A673 (cell line): ENCODE data around the gene FTCD. TPM values are rescaled to one million over a fixed set of nuclear protein-coding genes. Genes with fewer than 3 reads are reported as not detected.

Source experiments
- BruUV-seq: library from RNA; stranded (reverse); fragments of 400-500 nt; replicated peaks from 2 replicates; lab custom pipeline; 2021; lab: Mats Ljungman, UMichigan
- CTCF ChIA-PET: fragments of 300-600 bp; sonication (Branson Sonifier 250); formaldehyde crosslinking; loops from one replicate; lab custom pipeline; 2022; ENCODE audit warnings: antibody characterized with exemption; lab: Charles Lee
- POLR2A ChIA-PET: fragments of 300-600 bp; sonication (Branson Sonifier 250); formaldehyde crosslinking; loops from one replicate; lab custom pipeline; 2022; ENCODE audit warnings: antibody characterized with exemption; ENCODE audit not compliant: low non-redundant PET; lab: Charles Lee
- DNase-seq: peaks from one replicate; pipeline ENCODE4 v3.0.0-alpha.2; 2015; ENCODE audit warnings: low spot score
- H3K27ac ChIP-seq: fragments of 200-600 bp; sonication (generic); 2 replicates; pipeline ENCODE4 v1.5.1; 2016; ENCODE audit warnings: mixed run types, low read depth, mild to moderate bottlenecking, mixed read lengths, antibody characterized with exemption, low read length; ENCODE audit not compliant: poor library complexity, severe bottlenecking
- H3K27me3 ChIP-seq: fragments of 200-600 bp; sonication (generic); replicated peaks from 2 replicates; pipeline ENCODE4 v1.6.1; 2017; ENCODE audit warnings: mixed run types, low read depth, mild to moderate bottlenecking, mixed read lengths, antibody characterized with exemption, low read length; ENCODE audit not compliant: insufficient read depth, poor library complexity
- H3K36me3 ChIP-seq: fragments of 200-600 bp; sonication (generic); 2 replicates; pipeline ENCODE4 v1.6.1; 2016; ENCODE audit warnings: mixed run types, mild to moderate bottlenecking, mixed read lengths, antibody characterized with exemption, low read length; ENCODE audit not compliant: insufficient read depth, poor library complexity, severe bottlenecking
- H3K4me1 ChIP-seq: fragments of 200-600 bp; sonication (generic); 2 replicates; pipeline ENCODE4 v1.6.1; 2017; ENCODE audit warnings: mixed run types, mild to moderate bottlenecking, mixed read lengths, antibody characterized with exemption, low read length; ENCODE audit not compliant: insufficient read depth, poor library complexity, severe bottlenecking
- H3K4me3 ChIP-seq: fragments of 200-600 bp; sonication (generic); 2 replicates; pipeline ENCODE4 v1.5.1; 2016; ENCODE audit warnings: low read depth, mixed run types, mild to moderate bottlenecking, mixed read lengths, low read length; ENCODE audit not compliant: poor library complexity, severe bottlenecking
- H3K9me3 ChIP-seq: fragments of 200-600 bp; sonication (generic); 2 replicates; pipeline ENCODE4 v1.6.1; 2016; ENCODE audit warnings: mixed run types, low read depth, mild to moderate bottlenecking, mixed read lengths, antibody characterized with exemption, low read length; ENCODE audit not compliant: poor library complexity, severe bottlenecking
- EZH2 ChIP-seq: fragments of 200-600 bp; sonication (generic); IDR thresholded peaks from 2 replicates; pipeline ENCODE4 v1.6.1; 2017; ENCODE audit warnings: borderline replicate concordance, low read depth, mild to moderate bottlenecking, mixed read lengths, antibody characterized with exemption, low read length; ENCODE audit not compliant: poor library complexity, severe bottlenecking
- intact Hi-C: fragments of 100-400 bp; cut with micrococcal nuclease; formaldehyde crosslinking; loops from one replicate; pipeline ENCODE4 v1.10.0; 2022; ENCODE audit not compliant: unreplicated experiment
- total RNA-seq: library from RNA; stranded (reverse); gene quantifications from 2 replicates; pipeline ENCODE4 v1.2.3, GENCODE V29; 2021
- TF ChIP-seq, protein P1 (sequence below): fragments of 300-800, 200-600 bp; sonication (generic); conservative IDR thresholded peaks from 2 replicates; pipeline ENCODE4 v1.5.1; 2017; ENCODE audit warnings: low read depth, mild to moderate bottlenecking, antibody characterized with exemption, low read length, moderate library complexity, mixed read lengths

FTCD gene
- total RNA-seq, 1 experiment from 2014 or later, result 5.4 TPM

DNA sequence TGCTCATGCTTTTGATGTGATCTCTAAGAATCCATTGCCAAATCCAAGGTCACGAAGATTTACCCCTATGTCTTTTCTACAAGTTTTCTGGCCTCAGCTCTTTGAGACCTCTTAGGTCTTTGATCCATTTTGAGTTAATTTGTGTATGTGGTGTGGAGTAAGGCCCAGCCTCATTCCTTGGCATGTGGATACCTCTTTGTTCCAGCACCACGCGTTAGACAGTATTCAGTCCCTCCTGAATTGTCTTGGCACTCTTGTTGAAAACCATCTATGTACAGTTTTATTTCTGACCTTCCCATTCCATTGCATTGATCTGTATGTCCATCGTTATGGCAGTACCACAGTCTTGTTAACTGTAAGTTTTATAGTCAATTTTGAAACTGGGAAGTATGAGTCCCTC, 8.0 kb upstream of the FTCD start:
- intact Hi-C loops, result no loop called here
- DNase-seq, result no peak
- TF ChIP-seq, protein P1, sequence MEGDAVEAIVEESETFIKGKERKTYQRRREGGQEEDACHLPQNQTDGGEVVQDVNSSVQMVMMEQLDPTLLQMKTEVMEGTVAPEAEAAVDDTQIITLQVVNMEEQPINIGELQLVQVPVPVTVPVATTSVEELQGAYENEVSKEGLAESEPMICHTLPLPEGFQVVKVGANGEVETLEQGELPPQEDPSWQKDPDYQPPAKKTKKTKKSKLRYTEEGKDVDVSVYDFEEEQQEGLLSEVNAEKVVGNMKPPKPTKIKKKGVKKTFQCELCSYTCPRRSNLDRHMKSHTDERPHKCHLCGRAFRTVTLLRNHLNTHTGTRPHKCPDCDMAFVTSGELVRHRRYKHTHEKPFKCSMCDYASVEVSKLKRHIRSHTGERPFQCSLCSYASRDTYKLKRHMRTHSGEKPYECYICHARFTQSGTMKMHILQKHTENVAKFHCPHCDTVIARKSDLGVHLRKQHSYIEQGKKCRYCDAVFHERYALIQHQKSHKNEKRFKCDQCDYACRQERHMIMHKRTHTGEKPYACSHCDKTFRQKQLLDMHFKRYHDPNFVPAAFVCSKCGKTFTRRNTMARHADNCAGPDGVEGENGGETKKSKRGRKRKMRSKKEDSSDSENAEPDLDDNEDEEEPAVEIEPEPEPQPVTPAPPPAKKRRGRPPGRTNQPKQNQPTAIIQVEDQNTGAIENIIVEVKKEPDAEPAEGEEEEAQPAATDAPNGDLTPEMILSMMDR, result no peak
- TF ChIP-seq EZH2, result no peak
- no peak overlapping the region for H3K27ac ChIP-seq
- POLR2A ChIA-PET, result no interaction called here
- H3K9me3 ChIP-seq, result no peaks in the 10 kb centered on the region
- no TSS peak for BruUV-seq
- CTCF ChIA-PET, result no interaction called here
- H3K4me3 ChIP-seq, result no peak overlapping the region
- no peaks in the 10 kb centered on the region for H3K27me3 ChIP-seq
- H3K36me3 ChIP-seq, result peaks cover 7% of the 10 kb centered on the region
- H3K4me1 ChIP-seq, result no peaks in the 10 kb centered on the region

DNA sequence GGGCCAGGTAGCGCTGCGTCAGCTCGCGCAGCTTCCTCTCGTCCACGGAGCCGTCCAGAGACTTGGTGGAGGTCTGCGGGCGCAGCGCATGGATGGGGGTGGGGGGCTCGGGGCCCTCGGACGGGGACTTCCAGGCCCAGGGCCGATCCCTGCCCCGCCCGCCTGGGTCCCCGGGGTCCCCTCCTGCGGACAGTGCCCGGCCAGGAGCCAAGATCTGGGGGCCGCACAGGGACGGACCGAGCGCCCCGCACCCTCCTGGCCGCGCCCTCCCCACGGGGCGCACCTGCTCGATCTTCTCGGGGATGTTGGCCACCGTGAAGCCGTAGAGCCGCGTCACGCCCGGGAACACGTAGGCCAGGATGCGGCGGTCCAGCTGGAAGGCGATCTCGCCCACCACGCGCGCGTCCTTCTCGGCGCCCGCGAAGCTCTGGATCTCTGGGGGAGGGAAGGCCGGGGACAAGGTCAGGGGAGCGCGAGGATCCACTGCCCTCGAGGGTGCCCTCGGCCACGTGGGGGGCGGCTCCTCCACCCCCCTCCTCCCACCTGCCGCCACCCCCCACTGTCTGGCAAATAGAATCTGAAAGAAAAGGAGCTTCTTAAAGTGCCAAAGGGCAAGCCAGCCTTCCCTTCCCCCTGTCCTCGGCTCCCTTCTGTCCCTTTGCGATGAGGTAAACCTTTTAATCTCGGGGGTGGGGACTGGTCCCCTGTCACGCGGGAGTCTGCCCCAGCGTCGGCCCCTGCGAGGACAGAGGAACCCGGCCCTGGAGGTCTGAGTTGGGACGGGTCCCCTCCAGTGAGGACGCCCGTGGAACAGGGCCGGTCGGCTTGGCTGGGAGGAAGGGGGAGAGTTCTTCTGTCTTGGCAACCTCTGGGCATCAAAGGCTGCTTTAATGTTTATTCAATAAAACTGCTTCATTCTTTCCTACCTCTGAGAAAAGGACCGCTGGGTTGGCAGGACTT, 6.5 kb upstream of the FTCD start:
- Histone ChIP-seq H3K27me3 (no peaks in the 10 kb centered on the region), H3K27ac (no peak overlapping the region), H3K36me3 (peaks cover 4% of the 10 kb centered on the region), H3K4me1 (no peaks in the 10 kb centered on the region), H3K4me3 (no peak overlapping the region), H3K9me3 (no peaks in the 10 kb centered on the region)
- TF ChIP-seq, protein P1, result no peak
- TF ChIP-seq EZH2, result no peak
- no TSS peak for BruUV-seq
- intact Hi-C loops, result no loop called here
- POLR2A ChIA-PET, result no interaction called here
- CTCF ChIA-PET, result interaction anchor here (0.7 kb wide), 1 partner anchor 9 kb away, joined by 3 read pairs; no protein-coding TSS in a partner anchor
- DNase-seq, result no peak

DNA sequence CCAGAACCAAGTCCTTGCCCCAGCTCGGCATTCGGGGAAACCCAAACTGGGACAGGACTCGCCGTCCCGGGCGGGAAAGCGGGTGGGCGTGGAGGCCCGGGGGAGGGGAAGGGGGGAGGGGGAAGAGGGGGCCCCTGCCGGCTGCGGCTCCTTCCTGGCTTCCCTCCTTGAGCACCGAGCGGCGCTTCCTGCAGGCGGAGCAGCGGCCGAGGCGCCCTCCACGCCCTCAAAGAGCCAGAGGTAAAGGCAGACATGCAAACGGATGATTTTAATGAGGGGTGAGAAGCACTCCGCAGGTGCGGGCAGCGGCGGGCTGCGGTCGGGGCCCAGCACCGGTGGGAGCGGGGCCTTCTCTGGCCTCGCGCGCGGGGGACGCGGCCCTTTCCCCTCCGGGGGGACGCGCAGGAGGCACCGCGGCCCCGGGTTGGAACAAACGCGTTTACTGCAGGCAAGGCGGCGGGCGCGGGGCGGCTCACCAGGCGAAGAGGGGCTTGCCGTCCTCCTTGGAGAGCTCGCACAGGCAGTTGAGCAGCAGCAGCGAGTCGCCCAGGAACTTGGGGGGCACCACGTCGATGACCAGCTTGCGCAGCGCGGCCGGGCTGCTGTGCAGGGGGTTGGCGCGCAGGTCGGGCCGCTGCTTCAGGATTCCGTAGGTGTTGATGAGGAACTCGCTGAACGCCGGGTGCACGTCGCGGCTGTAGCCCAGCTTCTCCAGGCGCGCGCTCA, 5.7 kb upstream of the FTCD start:
- H3K36me3 ChIP-seq, result peaks cover 4% of the 10 kb centered on the region
- no peak for DNase-seq
- POLR2A ChIA-PET, result no interaction called here

More for the DNA sequence above, 5.7 kb upstream of the FTCD start:
- no TSS peak for BruUV-seq
- H3K27ac ChIP-seq, result no peak overlapping the region
- no peaks in the 10 kb centered on the region for H3K27me3 ChIP-seq
- no peak for TF ChIP-seq EZH2
- intact Hi-C loops, result no loop called here
- no peaks in the 10 kb centered on the region for H3K4me1 ChIP-seq
- no peaks in the 10 kb centered on the region for H3K9me3 ChIP-seq
- H3K4me3 ChIP-seq, result no peak overlapping the region
- CTCF ChIA-PET, result no interaction called here
